GM19395 (cell line): ENCODE data around the gene SORBS2.
A peak's percentile ranks its signal among the peaks of the same experiment; 100 is the strongest.
"Not testable (repeated sequence)": the region's sequence is repeated elsewhere in the genome, so short reads cannot be mapped to it uniquely, and the experiment has no call there.

Experiments used
- ATAC-seq: cut with Tn5 transposase; IDR thresholded peaks from one replicate; pipeline ENCODE4 v1.9.1; 2021; ENCODE audit warnings: mild to moderate bottlenecking, moderate library complexity; ENCODE audit not compliant: unreplicated experiment

SORBS2 gene, protein sequence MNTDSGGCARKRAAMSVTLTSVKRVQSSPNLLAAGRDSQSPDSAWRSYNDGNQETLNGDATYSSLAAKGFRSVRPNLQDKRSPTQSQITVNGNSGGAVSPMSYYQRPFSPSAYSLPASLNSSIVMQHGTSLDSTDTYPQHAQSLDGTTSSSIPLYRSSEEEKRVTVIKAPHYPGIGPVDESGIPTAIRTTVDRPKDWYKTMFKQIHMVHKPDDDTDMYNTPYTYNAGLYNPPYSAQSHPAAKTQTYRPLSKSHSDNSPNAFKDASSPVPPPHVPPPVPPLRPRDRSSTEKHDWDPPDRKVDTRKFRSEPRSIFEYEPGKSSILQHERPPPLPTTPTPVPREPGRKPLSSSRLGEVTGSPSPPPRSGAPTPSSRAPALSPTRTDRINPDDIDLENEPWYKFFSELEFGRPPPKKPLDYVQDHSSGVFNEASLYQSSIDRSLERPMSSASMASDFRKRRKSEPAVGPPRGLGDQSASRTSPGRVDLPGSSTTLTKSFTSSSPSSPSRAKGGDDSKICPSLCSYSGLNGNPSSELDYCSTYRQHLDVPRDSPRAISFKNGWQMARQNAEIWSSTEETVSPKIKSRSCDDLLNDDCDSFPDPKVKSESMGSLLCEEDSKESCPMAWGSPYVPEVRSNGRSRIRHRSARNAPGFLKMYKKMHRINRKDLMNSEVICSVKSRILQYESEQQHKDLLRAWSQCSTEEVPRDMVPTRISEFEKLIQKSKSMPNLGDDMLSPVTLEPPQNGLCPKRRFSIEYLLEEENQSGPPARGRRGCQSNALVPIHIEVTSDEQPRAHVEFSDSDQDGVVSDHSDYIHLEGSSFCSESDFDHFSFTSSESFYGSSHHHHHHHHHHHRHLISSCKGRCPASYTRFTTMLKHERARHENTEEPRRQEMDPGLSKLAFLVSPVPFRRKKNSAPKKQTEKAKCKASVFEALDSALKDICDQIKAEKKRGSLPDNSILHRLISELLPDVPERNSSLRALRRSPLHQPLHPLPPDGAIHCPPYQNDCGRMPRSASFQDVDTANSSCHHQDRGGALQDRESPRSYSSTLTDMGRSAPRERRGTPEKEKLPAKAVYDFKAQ (N-terminal part only)

DNA sequence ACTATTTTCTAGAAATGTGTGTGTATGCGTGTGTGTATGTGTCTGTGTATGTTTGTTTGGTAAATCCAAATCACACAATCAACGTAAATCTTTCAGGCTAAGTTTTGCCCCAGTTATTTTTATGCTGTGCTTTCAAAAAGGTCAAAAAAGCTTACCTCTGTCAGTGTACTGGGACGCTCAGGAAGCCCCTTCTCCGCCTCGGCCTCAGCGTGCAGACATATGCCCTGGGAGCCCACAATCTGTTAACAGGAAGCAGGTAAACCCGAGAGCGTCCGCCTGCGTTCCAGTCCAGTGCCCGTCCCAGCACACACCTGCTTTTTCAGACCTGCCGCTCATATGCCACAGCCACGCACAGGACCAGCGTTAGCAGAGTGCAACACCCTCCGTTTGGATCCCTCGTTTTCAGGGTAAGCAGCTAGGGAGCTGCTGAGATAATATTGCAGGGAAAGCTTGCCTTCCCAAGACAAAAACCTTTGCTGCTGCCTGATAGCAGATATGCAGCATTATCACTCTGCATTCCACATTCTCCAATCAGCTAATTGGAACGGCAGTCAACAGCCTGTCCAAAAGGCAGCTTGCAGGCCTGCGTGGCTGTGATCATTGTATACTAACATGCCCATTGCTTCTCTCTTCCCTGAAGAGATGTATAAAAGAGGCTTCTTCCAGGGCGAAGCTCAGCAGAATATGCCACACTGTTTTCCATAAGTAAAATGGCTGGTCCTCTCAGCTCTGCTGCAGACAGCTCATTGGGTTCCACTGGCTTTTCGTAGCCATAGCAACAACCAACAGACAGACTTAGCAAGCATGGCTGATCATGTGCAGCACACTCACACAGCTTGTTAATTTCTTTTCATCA lies at the start of gene SORBS2:
TSS of gene SORBS2 (minus strand) at position 686 of the 856 bp plus-strand sequence. CDS start 121,623 bp downstream, outside the sequence.
- peak; percentile 92 for ATAC-seq

DNA sequence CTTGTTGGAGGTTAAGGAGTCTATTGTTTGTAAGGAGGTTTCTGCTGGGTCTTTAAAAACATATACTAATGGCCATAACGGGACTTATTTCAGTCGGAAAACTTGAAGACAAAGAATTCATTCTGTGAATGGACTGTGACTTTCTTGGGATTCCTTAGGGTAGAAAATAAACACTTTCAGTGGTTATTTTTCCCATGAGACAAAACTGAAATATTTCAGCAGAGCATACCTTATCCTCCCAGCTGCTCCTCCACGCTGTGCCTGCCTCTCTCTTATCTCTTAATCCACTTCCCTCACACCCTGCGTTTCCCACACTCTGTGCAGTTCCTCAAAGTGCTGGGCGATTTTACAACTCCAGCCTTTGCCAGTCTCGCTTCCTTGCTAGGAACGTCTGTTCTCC lies 47.1 kb upstream of the SORBS2 start:
- no peak for ATAC-seq

DNA sequence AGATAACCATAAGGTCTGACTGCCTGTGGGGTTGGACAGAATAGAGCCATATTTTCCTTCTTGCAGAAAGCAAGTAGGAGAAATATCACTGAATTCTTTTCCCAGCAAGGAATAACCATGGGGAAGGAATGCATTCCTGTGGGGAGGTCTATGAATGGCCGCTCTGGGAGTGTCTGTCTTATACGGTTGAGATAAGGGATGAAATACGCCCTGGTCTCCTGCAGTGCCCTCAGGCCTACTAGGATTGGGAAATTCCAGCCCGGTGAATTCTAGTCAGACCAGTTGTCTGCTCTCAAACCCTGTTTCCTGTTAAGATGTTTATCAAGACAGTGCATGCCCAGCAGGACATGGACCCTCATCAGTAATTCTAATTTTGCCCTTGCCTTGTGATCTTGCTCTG lies 45.6 kb upstream of the SORBS2 start:
- ATAC-seq: not testable (repeated sequence)

DNA sequence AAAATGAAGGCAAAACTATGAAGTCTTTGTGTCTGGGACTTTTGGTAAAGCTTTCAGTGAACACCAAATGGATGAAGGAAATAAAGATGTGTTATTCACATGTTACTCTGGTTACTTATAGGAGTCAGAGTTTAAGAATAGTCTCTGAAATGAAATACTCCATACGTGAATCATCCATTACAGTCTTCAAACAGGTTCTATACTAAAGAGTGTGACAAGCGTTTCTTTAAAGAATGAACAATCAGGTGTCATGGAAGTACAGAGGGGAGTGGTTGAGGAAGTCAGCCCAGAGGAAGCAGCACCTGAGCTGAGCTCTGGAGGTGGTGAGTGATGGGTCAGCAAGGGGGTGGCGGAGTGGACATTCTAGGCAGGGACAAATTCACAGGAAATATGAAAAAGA lies 41.8 kb upstream of the SORBS2 start:
- no peak for ATAC-seq

DNA sequence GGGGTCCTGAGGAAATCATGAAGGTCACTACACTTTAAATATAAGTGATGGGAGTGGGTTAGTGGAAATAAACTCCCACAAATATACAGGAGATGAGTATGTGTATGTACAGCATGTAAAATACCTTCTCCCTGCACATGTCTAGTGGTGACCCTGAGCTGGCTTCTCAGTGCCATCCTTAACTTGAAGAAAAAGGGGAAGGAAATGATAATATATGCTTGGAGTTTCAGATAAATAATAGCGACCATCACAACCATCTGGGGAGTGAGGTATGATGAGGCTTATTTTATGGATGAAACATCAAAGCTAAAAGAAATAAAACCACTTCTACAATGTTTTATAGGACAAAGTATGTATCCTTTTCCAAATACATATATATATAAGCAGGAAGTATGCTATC lies 41.0 kb upstream of the SORBS2 start:
- ATAC-seq: no peak

DNA sequence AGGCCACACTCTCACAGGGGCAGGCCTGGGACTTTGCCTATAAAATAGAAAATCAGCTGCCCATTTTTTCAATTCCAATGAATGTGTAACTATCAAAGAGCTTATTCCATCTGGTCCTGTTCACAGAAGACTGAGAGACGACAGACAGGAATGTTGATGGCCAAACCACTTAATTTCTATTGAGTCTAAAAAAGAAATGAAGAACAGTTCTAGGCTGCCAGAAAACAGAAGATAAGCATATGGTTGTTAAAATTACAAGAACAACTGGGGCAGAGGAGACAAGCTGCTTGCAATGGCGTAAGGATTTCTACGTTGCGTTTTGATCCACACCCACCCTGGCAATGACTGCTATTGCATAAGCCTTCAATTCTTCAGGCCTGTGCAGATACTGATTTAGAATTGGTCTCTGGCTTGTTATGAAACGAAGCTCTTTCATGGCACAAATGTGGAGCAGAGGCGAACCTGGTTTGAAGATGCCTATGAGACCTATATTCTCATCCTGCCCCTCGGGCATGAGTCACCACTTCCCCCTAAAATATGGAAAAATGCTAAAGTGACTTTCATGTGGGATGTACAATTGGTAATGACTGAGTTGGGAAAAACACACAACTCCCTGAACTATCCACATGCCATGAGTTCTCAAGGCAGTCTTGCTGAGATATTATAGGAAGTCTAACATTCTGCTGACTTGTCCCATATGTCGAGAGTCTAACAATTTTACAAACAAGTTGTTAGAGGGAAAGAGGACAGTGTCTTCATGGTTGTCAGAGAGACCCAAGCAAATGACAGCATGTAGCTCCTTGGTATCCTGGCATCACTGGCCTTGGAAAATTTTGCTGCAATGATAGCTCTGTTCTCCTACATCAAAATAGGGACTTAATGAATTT lies 37.9 kb upstream of the SORBS2 start:
- no peak for ATAC-seq

DNA sequence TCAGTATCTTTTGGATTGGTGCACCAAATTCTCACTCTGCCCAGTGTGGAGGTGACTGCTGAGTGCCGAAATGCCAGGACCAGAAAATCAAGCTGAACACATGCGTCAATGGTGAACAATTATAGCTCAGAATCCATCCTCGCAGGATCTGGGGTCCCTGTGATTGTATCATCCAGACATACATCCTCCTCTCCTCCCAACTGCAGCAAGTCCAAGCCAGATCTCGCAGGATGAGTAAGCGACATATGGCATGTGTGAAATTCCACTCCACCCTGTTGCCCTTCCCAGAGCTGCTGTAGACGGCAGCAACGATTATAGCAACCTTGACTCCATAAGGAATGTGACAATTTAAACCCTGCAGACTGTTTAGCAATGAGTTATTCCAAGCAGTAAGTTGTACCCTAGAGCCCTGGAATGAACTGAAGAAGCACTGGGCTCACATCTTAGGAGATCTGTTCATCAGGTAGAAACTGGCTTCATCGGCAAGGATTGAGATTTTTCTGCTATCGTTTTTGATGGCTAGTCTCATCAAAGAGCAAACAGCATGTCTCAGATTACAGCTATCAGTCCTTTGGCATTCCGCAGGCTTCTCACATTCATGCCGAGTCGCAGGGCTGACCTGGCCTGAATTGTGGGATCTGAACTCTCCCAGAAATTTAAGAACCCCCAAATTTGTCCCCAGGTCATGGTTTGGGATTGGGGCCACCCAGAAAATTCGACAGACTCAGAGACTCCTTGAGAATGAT lies 35.5 kb upstream of the SORBS2 start:
- ATAC-seq: no peak

DNA sequence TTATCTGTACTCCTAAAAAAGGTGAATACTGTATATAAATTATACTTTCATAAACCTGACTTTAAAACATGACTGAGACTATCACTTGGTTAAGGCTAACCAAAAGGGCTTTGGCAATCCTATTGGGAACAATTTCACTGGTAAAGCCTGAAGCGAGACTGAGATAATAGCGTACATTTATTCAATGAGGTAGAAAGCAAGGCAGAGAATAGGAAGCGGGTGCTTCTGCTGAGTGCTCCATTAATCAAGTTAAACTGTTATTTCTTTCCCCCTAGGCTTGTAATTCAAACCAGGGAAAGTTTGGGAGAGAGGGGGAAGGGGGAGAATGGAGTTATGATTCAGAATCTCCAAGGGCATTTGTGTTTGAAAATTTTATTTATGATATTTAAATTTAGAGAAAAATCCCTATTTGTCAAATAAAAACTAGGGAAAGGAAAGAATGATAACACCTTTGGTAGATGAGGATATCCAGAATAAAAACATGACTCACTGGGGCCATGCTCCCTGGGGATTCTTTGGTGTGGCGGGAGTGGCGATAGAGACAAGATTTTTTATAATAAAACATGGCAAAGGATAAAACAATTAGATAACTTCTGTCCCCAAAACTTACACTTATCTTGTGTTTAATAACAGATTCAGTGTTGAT lies 34.6 kb upstream of the SORBS2 start:
- no peak for ATAC-seq

DNA sequence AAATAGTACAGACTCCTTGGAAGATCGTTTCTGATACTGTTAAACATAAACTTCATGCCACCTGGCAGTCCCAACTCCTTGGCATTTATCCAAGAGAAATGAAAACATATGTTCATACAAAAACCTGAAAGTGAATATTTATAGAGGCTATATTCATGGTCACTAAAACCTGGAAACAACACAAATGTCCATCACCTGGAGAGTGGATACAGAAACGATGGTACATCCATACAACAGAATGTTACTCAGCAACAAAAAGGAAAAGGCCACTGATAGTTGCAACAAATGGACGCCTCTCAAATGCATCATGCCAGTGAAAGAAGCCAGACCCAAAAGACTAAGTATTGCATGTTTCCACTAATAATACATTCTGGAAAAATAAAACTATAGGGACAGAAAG lies 34.0 kb upstream of the SORBS2 start:
- no peak for ATAC-seq

DNA sequence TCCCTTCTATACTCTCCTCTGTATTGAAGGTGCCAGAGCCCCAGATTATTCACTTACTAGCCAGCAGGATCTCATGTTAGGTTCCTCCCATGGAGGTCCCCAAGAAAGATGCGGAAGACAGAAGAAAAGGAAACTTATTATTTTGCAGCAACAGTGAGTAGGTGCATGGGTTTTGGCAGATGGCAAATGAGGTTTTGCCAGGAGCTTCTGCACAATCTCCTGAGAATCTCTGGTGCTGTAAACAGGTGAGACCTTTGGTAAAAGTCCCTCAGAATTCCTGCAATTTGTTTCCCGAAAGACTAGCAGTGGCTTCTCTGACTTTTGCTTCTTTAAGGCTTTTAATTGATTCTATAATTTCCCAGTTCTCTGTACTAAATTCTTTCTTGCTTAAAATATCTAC lies 29.5 kb upstream of the SORBS2 start:
- ATAC-seq: no peak

DNA sequence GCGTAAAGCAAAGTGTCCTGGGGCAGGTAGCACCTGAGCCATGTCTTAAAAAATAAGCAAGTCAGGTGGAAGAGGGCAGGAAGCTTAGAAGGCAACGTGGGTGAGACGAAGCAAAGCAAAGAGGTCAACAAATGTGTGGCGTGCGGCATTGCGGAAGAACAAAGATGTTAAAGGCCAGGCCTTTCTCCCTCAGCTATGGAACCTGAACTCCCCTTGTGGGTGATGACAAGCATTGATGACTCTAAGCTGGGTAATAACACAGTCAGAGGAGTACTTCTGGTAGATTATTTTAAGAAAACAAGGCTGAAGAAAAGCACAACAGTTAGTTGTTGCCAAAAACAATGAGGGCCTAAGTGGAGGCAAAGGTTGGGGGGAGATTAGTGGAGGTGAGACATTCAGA lies 29.0 kb upstream of the SORBS2 start:
- no peak for ATAC-seq

DNA sequence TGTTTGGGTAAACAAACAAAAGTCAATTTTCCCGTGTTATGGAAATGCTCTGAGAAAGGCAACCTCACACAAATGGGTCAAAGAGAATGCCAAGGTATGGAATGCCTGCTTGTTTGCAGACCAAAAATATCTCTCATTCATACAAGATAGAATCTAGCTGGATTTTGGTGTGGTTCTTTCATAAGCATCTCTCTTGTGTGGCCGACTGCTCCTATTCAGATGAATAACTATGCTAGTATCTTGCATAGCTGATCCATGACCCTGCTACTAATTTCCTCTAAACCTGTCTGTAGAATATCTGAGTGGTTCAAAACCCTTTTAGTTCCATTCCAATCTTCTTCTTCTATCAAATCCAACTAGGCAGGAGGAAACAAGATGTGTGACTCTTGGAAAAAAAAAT lies 28.2 kb upstream of the SORBS2 start:
- no peak for ATAC-seq

DNA sequence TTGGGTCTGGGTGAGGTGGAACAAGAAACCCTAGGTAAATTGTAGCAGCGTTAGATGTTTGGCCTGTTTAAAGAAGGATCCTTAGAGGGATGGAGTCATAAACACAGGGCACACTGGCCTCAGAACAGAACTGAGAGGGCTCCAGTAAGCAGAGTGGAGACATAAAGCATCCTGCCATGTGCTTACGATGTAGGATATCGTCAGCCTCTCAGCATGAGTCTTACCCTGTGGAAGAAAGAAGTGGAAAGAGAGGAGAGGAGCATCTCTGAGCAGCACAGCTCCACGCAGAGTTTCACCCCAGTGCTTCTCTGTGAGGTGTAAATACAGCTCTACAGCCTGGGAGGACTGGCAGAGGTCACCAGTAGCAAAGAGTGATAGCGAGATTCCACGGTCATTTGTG lies 27.8 kb upstream of the SORBS2 start:
- ATAC-seq: no peak

DNA sequence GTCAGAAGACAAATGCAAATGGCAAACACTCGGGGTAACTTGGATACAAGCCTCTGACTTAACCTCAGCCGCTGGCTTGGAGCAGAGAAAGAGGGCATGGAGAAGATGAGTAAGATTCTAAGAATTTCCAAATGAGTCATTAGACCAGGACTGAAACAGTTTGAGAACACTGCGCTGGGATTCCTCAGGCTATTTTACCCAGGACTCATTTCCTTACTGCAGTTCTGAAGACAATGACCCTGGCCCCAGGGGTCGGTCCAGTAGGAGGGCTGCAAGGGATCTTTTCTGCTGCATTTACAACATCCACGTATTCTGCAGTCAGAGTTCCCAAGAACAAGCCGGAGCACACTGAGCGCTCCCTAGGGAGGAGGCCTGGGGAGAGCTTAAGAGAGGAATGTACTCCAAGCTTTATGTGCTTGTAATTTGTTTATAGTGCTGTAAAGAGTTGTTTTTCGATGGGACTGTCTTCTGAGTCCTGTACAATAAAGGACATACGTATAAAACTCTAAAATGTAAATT lies 27.3 kb upstream of the SORBS2 start:
- no peak for ATAC-seq

DNA sequence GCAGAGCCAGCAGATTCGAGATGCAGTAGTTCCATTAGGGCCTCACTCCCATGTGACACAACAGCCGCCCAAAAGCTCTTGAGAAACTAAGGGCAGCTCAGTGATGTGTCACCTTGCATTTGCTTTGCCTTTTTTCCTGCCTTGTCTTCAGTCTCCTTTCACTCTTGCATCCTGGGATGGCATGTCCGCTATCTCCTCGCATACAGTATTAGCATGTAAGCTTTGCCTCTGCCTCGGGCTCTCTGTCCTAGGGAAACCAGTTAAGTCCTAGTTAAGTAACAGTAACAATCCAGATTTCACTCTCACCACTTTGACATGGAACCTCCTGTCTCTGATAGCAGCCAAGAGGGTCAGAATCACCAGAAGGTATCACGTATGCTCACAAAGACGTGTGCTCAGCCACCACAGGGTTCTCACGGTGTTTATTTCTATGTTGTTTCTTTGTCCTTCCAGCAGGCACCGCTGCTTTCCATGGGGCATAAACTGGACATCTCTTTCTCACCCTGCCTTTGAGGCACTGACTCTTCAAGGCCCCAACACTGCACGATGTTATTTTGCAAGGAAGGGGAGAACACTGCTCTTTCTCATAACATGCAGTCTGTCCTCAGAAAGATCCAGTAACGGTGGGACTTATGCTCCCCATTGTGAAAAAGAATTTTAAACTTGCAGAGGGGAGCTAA lies 26.7 kb upstream of the SORBS2 start:
- ATAC-seq: no peak

DNA sequence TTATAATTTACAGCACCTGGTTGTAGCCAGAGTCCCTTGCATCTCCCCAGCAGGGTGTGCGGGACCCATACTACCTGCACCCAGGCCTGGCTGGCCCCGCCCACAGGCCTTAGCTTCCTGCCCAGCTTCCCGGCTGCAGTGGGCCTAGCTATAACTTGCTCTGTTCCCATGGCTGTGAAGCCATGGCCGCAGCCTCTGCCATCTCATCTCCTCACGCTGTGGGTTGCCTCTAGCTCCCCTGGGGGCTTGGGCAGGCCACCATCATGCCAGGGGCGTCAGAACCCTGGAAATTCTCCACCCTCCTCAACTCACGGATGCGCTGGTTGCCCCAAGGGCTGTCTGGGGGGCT lies 26.1 kb upstream of the SORBS2 start:
- ATAC-seq: no peak

DNA sequence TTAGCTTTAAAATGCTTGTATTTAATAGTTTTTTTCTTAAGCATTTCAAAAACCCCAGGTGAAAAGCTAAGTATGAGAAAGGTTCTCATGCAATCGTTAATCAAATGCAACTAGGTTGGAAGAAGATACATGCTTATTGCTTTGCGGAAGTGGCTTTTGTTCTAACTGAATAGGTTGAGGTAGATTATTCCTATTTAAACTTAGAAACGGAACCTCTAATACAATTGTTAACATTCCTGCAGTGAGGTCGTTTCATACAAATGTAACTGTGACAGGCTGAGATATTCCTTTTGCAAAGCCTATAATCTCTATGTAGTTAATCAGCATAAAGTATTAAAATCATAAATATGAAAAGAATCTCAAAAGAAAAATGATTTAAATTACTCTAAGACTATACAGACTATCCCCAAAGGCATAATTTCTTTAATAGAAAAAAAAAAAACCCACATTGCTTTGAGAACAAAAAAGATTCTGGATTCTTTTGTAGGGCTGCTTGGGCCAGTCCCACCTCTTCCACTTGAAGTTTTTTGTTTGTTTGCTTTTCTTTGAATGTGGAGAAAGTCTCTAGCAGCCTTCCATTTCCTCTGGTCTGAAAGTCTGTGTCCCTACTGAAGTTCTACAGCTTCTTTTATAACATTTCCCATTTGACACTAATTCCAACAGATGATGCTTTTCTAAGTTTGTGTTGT lies 25.6 kb upstream of the SORBS2 start:
- ATAC-seq: no peak
